Glomerular visceral epithelial cell (primary cell): Measurements from ENCODE around the gene CHST14.

ENCODE experiments used
- DNase-seq: peaks from one replicate; pipeline ENCODE4 v3.0.0-alpha.2; 2016; ENCODE audit errors: extremely low spot score

CHST14 gene

DNA sequence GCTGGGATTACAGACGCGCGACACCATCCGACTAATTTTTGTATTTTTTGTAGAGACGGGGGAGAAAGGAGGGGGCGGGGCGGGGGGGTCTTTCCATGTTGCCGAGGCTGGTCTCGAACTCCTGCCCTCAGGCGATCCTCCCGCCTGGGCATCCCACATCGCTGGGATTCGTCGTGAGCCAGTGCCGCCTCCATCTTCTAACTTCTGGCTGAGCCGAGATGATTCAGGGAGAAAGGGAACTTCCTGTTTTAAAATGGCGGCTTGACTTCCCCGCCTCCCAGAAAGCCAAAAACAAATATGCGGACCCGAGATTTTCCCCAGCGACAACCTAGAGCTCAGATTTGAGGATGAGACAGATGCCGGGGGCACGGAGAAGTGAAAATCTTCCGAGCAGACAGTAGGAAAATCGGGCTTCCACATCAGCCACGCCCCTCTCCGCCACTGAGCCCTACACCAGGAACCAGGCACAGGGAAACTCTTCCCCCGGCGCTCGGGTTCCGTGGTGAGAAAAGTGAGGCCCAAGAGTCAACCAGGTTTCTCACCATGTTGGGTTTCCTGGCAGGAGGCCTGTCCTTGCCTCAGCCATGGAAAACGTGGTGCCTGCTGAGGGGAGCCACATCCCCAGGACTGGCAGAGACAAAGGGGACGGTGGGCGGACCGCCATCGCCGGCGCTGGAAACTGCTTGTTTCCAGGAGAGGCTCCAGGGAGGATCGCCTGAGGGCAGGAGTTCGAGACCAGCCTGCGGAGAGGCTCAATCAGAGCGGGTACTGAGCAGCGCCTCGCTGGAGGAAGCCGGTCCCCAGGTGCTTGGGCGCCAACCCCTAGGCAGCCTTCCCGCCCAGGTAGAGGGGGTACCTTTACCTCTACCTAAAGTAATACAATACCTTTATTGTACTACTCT is 18.7 kb downstream of the CHST14 start:
- no peak for DNase-seq

DNA sequence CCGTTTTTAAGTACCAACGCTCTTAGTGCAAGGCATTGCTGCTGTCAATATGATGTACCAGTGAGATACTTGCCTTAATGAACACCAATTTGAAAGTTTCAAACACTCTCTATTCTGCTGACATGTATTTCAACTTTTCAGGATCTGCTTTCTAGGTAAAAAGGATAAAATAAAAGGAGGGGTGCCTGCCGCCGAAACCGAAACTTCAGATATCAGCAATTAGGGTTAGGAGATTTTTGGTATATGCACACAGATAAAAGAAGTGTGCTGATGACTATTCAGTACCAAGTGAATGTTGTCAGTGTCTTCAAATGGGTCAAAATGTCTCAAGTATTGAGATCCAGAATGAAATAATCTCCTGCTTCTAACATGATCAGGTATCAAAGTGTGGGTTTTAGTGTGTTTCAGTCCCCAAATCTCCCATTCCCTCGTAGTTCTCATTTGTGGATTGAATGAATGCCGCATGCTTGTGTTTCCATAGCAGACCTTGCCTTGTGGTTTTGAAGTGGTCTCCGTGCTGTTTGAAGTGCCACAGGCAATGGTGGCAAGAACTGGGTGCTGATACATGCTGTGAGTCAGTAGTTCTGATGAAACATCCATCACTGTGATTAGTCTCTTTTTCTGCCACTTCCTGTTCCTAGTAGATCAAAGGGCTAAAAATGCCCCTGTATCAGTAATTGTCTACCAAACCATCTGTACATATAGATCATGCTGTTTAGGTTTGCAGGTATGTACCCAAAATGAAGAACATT is 22.5 kb downstream of the CHST14 start:
- no peak for DNase-seq

DNA sequence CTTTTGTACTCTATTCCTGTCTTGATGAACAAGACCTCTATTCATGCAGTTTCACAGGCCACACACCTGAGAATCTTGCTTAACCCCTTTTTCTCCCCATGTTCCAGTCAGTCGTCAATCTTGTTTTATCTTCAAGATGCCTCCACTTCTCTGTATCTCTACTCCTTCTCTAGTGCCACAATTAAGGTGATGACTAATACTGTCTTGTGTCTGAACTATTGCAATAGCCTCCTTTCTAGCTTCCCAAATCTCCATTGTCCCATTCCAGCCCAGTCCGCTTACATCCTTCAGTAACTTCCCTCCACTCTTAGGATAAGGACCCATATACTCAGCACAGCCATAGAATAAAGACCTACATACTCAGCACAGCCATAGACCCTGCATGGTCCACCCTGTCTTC is 24.7 kb downstream of the CHST14 start:
- no peak for DNase-seq

DNA sequence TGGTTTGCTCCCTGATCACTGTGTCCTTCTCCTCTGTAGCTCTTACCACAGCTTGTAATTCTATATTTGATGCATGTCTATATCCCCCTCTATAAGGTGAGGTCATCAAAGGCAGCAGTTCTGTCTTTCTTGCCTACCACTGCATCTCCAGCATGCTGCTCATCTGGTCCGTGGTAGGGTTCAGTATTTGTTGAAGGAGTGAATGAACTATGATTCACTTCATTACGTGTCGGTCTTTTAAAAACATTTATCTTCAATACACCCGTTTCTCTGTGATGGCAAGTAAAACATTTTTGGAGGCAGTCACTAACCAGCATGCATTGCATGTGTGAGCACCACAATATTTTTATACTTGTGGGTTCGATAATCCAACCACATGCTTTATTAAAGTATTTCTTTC is 27.6 kb downstream of the CHST14 start:
- peak; percentile 20 for DNase-seq

DNA sequence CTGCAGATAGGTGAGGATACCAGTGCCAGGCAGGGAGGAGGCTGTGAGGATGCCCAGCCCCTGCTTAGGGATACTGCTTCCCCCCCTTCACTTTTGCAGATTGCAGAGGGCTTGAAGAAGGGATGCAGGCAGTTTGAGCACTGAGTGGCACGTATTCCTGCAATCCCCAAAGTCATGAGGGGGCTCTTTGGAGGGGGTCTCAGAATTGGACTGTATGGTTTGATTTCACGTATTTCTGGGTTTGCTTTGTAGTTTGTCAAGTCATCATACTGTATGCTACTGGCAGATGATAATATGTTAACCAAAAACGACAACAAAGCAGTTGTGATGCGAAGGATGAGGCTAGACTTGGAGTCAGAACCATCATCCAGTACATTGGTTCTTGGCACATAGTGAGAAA is 28.1 kb downstream of the CHST14 start:
- DNase-seq: no peak

DNA sequence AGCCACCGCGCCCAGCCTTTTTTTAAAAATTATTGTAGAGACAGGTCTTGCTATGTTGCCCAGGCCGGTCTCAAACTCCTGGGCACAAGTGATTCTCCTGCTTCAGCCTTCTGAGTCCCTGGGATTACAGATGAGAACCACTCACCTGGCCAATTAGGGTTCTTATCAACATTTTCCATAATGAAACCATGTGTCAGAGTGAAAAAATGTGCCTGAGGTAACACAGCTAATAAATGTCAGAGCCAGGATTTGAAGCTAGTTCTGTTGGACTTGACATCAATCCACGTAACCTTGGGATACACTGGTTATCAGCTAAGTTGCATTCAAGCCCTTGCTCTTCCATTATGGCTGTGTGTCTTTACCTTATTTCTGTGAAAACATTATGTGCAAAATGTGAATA is 29.1 kb downstream of the CHST14 start:
- no peak for DNase-seq

DNA sequence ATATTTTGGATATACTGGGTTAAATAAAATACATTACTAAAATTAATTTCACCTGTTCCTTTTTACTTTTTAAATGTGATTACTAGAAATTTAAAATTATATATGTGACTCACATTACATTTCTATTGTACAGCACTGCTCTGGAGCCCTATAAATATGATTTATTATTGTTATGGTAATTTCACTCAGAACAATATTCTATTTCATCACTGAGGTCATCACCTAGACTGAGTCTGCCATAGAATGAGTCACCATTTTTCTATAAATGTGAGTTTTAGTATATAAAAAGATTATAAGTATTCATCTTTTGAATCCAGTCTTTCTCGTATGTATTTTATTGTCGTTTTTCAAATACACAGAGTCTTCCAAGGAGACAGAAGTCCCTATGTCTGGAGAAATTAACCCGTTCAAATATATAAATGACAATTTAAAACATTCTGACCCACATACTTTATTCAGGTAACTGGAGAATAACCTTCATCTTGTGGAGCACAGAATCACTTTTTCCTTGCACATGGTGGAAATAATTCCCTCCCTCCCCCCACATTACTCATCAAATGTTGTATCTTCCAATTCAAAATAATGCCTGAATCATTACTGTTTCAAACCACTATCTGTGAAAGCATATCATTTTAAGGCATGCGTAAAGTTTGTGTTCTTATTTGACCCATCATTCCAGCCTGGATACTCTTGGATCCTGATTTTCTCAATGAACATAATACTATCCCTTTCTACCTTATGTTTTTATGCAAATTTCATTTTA is 30.0 kb downstream of the CHST14 start:
- no peak for DNase-seq

DNA sequence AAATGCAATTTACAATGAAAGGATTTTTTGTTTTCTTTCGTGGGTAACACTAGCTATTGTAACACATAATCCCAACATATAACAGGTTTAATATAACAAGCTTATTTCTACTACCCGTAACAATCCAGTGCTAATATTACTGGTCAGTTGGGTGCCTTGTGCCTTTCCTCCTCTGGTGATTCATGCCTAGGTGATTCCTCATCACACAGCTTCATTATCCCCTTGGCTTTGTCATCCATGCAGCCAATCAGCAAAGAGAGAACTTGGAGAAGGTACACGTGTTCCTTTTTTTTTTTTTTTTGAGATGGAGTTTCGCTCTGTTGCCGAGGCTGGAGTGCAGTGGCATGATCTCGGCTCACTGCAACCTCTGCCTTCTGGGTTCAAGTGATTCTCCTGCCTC is 30.7 kb downstream of the CHST14 start:
- DNase-seq: no peak

DNA sequence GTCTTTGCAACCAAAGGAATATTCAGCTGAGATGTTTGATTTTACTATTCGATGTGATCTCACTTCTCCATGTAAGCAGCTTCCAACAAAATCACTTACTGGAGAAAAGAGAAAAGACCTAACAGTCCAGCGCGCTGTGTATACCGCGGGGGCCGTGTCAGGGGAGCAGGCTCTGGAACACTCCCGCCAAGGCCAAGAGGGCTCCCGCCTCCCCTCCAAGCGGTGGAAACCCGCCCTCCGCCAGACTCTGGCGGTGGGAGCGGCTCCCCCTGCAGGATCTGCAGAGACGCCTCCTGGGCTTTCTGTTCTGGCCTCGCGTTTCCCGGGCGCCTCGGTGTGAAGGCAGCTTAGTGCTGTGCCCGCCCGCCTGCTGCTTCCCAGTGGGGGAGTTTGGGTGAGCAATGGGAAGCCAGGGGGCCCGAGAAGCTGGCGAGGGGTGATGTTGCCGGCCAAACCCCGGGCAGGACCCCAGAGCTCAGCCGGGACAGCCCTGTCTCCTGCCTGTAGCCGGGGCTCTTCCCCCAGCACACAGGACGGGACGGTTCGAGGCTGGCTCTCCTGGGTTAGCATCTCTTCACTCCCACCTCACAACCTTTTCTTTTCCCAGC is 36.3 kb downstream of the CHST14 start:
- peak; percentile 78 for DNase-seq

DNA sequence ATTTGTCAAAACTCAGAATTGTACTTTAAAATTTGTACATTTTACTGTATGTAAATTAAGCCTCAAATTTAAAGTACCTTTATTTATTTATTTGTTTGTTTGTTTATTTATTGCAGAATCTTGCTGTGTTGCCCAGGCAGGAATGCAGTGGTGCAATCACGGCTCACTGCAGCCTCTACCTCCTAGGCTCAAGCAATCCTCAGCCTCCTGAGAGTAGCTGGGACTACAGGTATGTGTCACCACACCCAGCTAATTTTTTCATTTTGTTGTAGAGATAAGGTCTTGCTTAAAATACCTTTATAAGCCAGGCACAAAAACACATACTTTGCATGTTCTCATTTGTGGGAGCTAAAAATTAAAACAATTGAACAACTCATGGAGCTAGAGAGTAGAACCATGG is 37.4 kb downstream of the CHST14 start:
- DNase-seq: no peak

DNA sequence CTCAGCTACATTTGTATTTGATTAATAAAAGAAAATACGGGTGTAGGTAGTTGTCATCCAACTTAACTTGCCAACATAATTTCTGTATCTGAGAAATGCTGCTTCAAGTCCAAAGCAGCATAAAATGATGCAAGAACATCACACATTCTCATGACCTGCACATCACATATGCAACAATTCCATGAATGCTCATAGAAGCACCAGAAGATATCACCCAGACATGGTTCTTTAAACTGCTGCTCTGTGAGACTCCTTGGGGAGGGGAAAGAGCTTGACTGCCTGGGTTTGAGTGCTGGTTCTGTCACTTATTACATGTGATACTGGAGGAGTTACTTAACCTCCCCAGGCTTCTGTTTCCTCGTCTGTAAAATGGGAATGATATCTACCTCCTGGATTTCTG is 39.4 kb downstream of the CHST14 start:
- DNase-seq: no peak

DNA sequence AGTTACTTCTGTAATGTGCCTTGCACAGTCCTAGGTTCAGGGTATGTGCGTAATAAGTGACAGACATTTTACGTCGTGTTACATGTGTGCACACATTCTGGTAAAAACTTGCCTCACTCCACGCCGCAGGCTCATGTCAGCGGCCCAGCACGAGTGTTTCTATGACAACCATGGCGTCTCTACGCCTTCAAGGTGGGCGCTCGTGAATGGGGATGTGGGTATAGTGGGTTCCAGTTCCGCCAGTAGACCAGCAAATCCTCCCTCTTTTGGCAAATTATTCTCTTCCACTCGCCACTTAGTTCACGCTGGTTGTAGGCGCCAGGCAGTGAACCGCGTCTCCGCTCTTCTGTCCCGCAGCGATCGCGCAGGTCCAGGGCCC is 40.3 kb downstream of the CHST14 start:
- no peak for DNase-seq

DNA sequence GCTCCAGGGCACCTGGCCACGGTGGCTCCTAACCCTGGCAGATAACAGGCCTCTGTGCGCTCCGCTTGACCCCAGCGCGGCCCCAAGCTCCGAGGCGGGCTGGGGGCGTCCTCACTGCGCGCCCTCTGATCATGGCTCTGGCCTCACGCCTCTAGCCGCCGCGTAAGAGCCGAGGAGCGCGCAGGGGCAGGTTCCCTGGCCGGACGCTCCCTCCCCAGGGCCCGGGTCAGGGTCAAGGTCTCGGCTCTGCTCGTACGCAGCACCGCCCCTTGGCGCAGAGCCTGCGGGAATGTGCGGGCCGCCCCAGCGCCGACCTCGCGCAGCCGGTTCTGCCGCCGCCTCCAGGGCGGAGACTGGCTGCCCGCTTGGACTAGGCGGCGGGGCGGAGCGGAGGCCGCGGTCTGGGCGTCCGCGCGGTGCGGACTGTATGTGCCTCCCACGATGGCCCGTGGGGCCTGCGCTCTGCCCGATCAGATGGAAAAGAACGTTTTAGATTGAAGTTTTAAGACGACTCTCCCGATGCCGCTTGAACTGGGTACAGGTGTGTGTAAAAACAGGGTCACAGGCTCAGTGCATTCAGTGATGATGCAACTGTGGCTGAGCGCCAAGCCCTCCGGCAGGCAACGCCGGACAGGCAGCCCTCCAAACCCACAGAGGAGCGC is 40.8 kb downstream of the CHST14 start:
- peak; percentile 28 for DNase-seq

DNA sequence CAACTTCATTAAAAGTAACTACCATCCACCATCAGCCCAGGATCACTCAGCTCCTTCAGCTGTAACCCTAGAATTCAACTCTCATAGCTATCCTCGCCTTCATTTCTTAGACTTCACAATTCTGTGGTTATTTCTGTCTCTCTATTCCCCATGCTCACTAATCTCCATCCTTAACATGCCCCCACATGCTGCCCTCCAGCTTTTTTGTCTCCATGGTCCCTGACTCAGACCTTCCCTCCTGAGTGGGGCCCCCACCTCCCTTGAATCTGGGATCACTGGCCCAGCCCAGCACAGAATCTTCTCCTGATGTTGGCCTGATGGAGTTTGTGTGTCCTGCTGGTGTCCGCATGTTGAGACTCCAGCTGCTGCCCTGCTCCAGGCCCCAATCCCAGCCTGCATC is 41.7 kb downstream of the CHST14 start:
- DNase-seq: no peak

DNA sequence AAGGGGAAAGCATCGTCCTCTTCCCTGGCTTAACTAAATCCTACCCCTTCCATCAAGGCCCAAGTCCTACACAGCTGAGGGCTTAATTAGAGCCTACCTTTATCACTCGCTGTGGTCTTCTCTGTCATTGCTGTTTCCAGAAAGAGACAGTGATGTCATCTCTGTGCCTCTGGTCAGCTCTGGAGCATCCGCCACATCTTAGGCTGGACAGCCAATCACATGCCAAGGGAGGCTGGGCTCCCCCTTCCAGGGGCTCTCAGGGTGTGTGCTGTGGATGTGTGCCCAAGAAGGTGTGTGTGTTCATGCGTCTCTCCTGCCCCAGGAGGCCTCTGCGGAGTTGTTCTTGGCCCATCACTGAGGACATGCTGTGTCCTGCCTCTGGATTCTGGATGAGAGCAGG is 42.8 kb downstream of the CHST14 start:
- no peak for DNase-seq

DNA sequence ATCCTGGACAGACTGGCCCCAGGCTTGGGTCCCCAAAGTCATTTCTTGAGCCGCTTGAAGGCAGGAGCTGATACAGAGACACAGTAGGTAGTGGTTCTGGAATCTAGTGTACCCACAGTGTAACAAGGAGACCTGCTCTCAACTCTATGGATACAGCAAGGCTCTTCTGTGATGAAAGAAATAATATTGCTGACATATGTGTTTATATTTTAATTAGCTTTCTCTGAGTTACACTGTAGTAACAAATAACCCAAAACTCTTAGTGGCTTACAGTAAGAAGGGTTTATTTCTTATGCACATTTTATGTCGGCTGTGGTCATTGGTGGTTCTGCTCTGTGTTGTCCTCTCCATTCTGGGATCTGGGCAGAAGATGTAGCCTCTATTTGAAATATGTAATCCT is 45.5 kb downstream of the CHST14 start:
- DNase-seq: no peak
